ENCODE data around the gene BLOC1S3. TPM values are rescaled to one million over a fixed set of nuclear protein-coding genes. Genes with fewer than 3 reads are reported as not detected.
A peak's percentile ranks its signal among the peaks of the same experiment; 100 is the strongest.

BLOC1S3 gene
- total and polyA plus RNA-seq, 2 of the 4 experiments (the other 2 are of a cell fraction) = 1.1 to 4.9 TPM

DNA sequence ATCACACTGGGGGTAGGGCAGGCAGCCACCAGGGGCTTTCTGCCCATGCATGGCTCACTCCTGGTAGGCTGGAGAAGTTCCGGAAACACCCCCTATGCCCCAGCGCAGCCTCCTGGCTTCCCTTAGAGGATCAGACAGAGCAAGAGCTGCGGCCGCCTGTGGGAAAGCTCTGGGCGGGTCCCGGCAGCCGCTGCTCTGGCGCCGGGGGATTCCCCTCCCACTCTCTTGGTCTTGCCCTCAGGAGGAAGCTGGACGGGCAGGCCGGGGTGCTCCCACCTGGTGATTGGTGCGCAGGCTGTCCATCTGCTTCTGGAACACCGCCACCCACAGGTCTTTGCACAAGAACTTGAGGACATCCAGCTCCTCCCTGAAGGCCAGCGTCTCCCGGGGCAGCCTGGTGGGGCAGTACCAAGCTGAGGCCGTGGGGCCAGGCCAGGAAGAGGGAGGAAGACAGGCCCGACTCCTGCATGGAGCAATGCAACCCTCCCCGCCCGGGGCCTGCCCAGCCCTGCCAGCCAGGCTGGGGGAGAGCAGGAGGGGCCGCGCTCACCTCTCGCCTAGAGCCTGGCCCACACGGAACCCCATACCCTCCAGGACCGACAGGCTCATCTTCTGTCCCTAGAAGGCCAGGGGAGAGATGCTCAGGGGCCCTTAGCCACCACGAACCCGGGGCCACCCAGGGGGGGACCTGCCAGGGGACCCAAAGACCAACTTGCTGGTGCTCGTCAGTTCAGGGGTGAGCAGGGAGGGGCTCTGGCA, 13.8 kb upstream of the BLOC1S3 start:
- Histone ChIP-seq H3K18ac (ENCODE audit: low read depth, low read length) (no peak overlapping the region), H3K4me3 (ENCODE audit: insufficient read depth, low read depth, low read length) (no peak overlapping the region), H2AK5ac (ENCODE audit: low read depth, low read length) (no peak overlapping the region), H3K4me2 (ENCODE audit: low read depth, low read length) (no peak overlapping the region), H3K23ac (ENCODE audit: low read depth, low read length) (no peak overlapping the region), H2AFZ (replicated peaks; ENCODE audit: low read length, poor library complexity) (peak overlapping the region; percentile 85), H3K36me3 (ENCODE audit: control insufficient read depth, insufficient read depth, low read length) (no peaks in the 10 kb centered on the region), H3K27ac (ENCODE audit: insufficient read depth, low read length) (no peak overlapping the region), H3K4ac (ENCODE audit: low read depth, low read length) (no peak overlapping the region), H2BK20ac (ENCODE audit: low read depth, low read length) (no peak overlapping the region), H4K20me1 (ENCODE audit: insufficient read depth, low read length) (peaks cover 5% of the 10 kb centered on the region; the same call in 1 of the 2 replicates), H3K56ac (ENCODE audit: extremely low read depth, insufficient read depth, low read length) (no peak overlapping the region), H3K27me3 (ENCODE audit: control insufficient read depth, insufficient read depth, low read length) (peaks cover 17% of the 10 kb centered on the region; the same call in 1 of the 2 replicates), H4K91ac (ENCODE audit: insufficient read depth, low read depth, low read length) (no peak overlapping the region), H2AK9ac (replicated peaks; ENCODE audit: low read depth, low read length, poor library complexity) (no peak overlapping the region), H4K5ac (ENCODE audit: low read depth, low read length) (no peak overlapping the region), H3K9me1 (ENCODE audit: insufficient read depth, low read length) (no peaks in the 10 kb centered on the region), H2BK120ac (ENCODE audit: low read depth, low read length) (no peak overlapping the region), H3K4me1 (ENCODE audit: control insufficient read depth, insufficient read depth, low read length) (peaks cover 2% of the 10 kb centered on the region; the same call in 1 of the 2 replicates), H3K79me1 (ENCODE audit: low read depth in 1 of 2, low read length in 2 of 2) (no peaks in the 10 kb centered on the region), H4K8ac (ENCODE audit: low read depth in 2 of 2, low read length in 2 of 2) (no peak overlapping the region), H3K14ac (replicated peaks; ENCODE audit: low read depth, low read length) (no peak overlapping the region), H2BK15ac (ENCODE audit: low read depth, low read length) (no peak overlapping the region), H3K9ac (ENCODE audit: low read depth, low read length) (no peak overlapping the region), H3K9me3 (ENCODE audit: control insufficient read depth, insufficient read depth, low read length) (no peaks in the 10 kb centered on the region), H2BK5ac (ENCODE audit: low read depth, low read length, poor library complexity, severe bottlenecking) (no peak overlapping the region)
- DNase-seq (peak; percentile 46), ATAC-seq (ENCODE audit: low read depth) (peak; percentile 72)
- ChIA-PET POLR2A (ENCODE audit: unreplicated experiment) (no interaction called here), CTCF (no interaction called here)
- in situ Hi-C loops (cut with MboI; ENCODE audit: low sequenced_read_pairs) = no loop called here
- 41% methylated on average over 14 of the region's 27 CpGs; no CpG with 5 or more reads in 1 of the 2 experiments for WGBS, 2 experiments (ENCODE audit: extremely low coverage in 2 of 2, insufficient read length in 1 of 2)
- intact Hi-C loops (cut with micrococcal nuclease) = no loop called here
- no TSS peak for BruUV-seq (replicated peaks)
- dilution Hi-C loops (cut with HindIII; ENCODE audit: low sequenced_read_pairs, unreplicated experiment) = no loop called here
- no peak for TF ChIP-seq NFE2L2 (IDR thresholded peaks at IDR 0.05; ENCODE audit: low read depth, low read length)
- TF ChIP-seq USF2 (IDR thresholded peaks at IDR 0.05; ENCODE audit: low read depth, low read length) = no peak
- no peak for TF ChIP-seq MXI1 (IDR thresholded peaks at IDR 0.05; ENCODE audit: borderline replicate concordance, low read depth, low read length)
- no peak for TF ChIP-seq SMC3 (IDR thresholded peaks at IDR 0.05; ENCODE audit: low read depth, low read length)
- TF ChIP-seq CTCF (conservative IDR thresholded peaks at IDR 0.05; ENCODE audit: low read depth, low read length) = no peak
- TF ChIP-seq CEBPB (IDR thresholded peaks at IDR 0.05; ENCODE audit: low read depth, low read length) = no peak
